Caco-2 (cell line): ENCODE measurements around the gene C21orf58. TPM values are rescaled to one million over a fixed set of nuclear protein-coding genes. Genes with fewer than 3 reads are reported as not detected.

Experiments
- BruUV-seq: library from RNA; stranded (reverse); fragments of 400-500 nt; replicated peaks from 2 replicates; lab custom pipeline; 2021; lab: Mats Ljungman, UMichigan
- CTCF ChIA-PET: fragments of 300-600 bp; sonication (Branson Sonifier 250); formaldehyde crosslinking; loops from one replicate; lab custom pipeline; 2022; ENCODE audit warnings: antibody characterized with exemption; lab: Charles Lee
- POLR2A ChIA-PET: fragments of 300-600 bp; sonication (Branson Sonifier 250); formaldehyde crosslinking; loops from one replicate; lab custom pipeline; 2022; ENCODE audit warnings: antibody characterized with exemption; lab: Charles Lee
- DNase-seq, 2 experiments: peaks; one replicate each; pipeline versions ENCODE4 v3.0.0 to v3.0.0-alpha.2; 2020 to 2022
- H3K27me3 ChIP-seq: replicated peaks from 2 replicates; pipeline ENCODE4 v1.6.0; 2011; ENCODE audit warnings: low read length; ENCODE audit not compliant: control insufficient read depth, insufficient read depth
- H3K36me3 ChIP-seq: 2 replicates; pipeline ENCODE4 v1.5.1; 2011; ENCODE audit warnings: low read length; ENCODE audit not compliant: control insufficient read depth, insufficient read depth
- H3K4me1 ChIP-seq: fragments of 250-450 bp; sonication (Bioruptor Pico); 2 replicates; pipeline ENCODE4 v1.5.1; 2020; ENCODE audit warnings: mild to moderate bottlenecking
- H3K4me3 ChIP-seq: 2 replicates; pipeline ENCODE4 v1.5.1; 2011; ENCODE audit warnings: low read depth, mild to moderate bottlenecking, control low read depth, low read length
- H3K9me3 ChIP-seq: fragments of 250-450 bp; sonication (Bioruptor Pico); 2 replicates; pipeline ENCODE4 v1.5.1; 2020; ENCODE audit warnings: mild to moderate bottlenecking, moderate library complexity
- H3K27ac Mint-ChIP-seq: one replicate; pipeline ENCODE4 v1.8.0; 2022; ENCODE audit warnings: mixed read lengths; ENCODE audit not compliant: unreplicated experiment
- H3K27me3 Mint-ChIP-seq: one replicate; pipeline ENCODE4 v1.8.0; 2022; ENCODE audit warnings: mixed read lengths; ENCODE audit not compliant: insufficient read depth, unreplicated experiment
- H3K36me3 Mint-ChIP-seq: one replicate; pipeline ENCODE4 v1.8.0; 2022; ENCODE audit warnings: mild to moderate bottlenecking, mixed read lengths; ENCODE audit not compliant: insufficient read depth, unreplicated experiment
- H3K4me1 Mint-ChIP-seq: one replicate; pipeline ENCODE4 v1.8.0; 2022; ENCODE audit warnings: low read depth, mixed read lengths; ENCODE audit not compliant: unreplicated experiment
- H3K4me3 Mint-ChIP-seq: one replicate; pipeline ENCODE4 v1.8.0; 2022; ENCODE audit warnings: mild to moderate bottlenecking, moderate library complexity, mixed read lengths; ENCODE audit not compliant: unreplicated experiment
- H3K9me3 Mint-ChIP-seq: one replicate; pipeline ENCODE4 v1.8.0; 2022; ENCODE audit warnings: mixed read lengths; ENCODE audit not compliant: unreplicated experiment
- intact Hi-C: fragments of 100-400 bp; cut with micrococcal nuclease; formaldehyde crosslinking; loops from one replicate; pipeline ENCODE4 v1.10.0; 2022; ENCODE audit not compliant: unreplicated experiment
- total RNA-seq: library from RNA; stranded (reverse); gene quantifications from 2 replicates; pipeline ENCODE4 v1.2.3, GENCODE V29; 2022
- TF ChIP-seq, protein P1 (sequence below), 2 experiments: fragments of 200-600 bp in 1 of 2; IDR thresholded peaks; 1 replicate in 1 of 2; 2 replicates in 1 of 2; pipeline versions ENCODE4 v1.5.1 to v1.8.0; 2011 to 2022; ENCODE audit warnings: antibody characterized with exemption in 1 of 2, control low read depth in 1 of 2, inconsistent platforms in 1 of 2, low read depth in 1 of 2, low read length in 1 of 2, mild to moderate bottlenecking in 1 of 2, moderate library complexity in 1 of 2; ENCODE audit not compliant: insufficient read depth in 1 of 2, severe bottlenecking in 1 of 2, unreplicated experiment in 1 of 2

The C21orf58 gene
- total RNA-seq, 1 experiment from 2014 or later: 17.7 TPM

DNA sequence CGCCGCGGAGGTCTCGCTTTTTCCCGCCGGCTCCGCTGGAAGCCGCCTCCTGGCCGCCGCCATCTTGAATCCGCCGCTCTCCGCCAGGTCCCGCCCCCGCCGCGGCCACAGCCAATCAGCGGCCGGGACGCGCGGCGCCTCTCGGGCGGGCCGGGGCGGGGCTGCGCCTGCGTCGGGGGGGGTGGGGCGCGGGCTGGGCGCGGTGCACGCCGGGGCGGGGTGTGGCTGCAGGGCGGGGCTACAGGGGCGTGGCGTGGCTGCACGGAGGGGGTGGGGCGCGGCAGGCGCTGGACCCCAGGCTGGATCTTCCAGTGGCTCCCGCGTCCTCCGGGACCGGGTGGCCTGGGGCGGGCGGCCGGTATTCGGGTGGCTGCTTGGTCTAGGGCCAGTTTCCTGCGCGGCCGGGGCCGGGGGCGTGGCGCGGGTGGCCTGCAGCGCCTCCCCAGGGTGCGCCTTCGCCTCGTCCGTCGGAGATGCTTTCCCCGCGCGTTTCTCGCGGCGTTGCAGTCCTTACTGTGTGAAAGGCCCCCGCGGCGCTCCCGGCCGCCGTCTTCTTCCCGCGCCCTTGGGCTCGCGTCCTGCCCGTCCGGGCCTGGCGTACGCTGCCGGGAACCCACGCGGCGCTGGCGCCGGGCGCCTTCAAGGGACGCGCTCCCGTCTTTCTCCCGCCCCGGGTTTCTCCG is 861 bp upstream of the C21orf58 start:
- Mint-ChIP-seq H3K27ac (peak overlapping the region; percentile 91), H3K4me1 (peaks cover 15% of the 10 kb centered on the region), H3K9me3 (no peaks in the 10 kb centered on the region), H3K36me3 (peaks cover 59% of the 10 kb centered on the region), H3K4me3 (peak overlapping the region; percentile 77), H3K27me3 (no peaks in the 10 kb centered on the region)
- H3K4me3 ChIP-seq: peak overlapping the region; percentile 81
- intact Hi-C loops: loop anchor here (2.0 to 5.0 kb wide), 2 partner anchors 38 to 97 kb away; partner anchors contain the start of genes LSS and YBEY
- no peaks in the 10 kb centered on the region for H3K27me3 ChIP-seq
- H3K36me3 ChIP-seq: no peaks in the 10 kb centered on the region
- TF ChIP-seq, protein P1, sequence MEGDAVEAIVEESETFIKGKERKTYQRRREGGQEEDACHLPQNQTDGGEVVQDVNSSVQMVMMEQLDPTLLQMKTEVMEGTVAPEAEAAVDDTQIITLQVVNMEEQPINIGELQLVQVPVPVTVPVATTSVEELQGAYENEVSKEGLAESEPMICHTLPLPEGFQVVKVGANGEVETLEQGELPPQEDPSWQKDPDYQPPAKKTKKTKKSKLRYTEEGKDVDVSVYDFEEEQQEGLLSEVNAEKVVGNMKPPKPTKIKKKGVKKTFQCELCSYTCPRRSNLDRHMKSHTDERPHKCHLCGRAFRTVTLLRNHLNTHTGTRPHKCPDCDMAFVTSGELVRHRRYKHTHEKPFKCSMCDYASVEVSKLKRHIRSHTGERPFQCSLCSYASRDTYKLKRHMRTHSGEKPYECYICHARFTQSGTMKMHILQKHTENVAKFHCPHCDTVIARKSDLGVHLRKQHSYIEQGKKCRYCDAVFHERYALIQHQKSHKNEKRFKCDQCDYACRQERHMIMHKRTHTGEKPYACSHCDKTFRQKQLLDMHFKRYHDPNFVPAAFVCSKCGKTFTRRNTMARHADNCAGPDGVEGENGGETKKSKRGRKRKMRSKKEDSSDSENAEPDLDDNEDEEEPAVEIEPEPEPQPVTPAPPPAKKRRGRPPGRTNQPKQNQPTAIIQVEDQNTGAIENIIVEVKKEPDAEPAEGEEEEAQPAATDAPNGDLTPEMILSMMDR (IDR thresholded peaks at IDR 0.05; ENCODE audit: insufficient read depth in 1 of 2, low read depth in 1 of 2, low read length in 1 of 2, severe bottlenecking in 1 of 2, unreplicated experiment in 1 of 2): no peak
- peaks cover 11% of the 10 kb centered on the region for H3K4me1 ChIP-seq
- BruUV-seq: no TSS peak
- ChIA-PET POLR2A (interaction anchor here (0.6 kb wide), 1 partner anchor 38 kb away, joined by 3 read pairs; the partner anchor contains the start of gene YBEY), CTCF (interaction anchor here (0.6 to 1.3 kb wide), 6 partner anchors 18 to 351 kb away, joined by 3 to 10 read pairs (median 4); partner anchors contain the start of genes MCM3AP and YBEY)
- DNase-seq: peak; percentile 88 to 91
- H3K9me3 ChIP-seq: no peaks in the 10 kb centered on the region

GRCh38 chr21:46323227-46323709 is 402 bp downstream of the C21orf58 start:
- Histone ChIP-seq H3K27me3 (no peaks in the 10 kb centered on the region), H3K4me3 (peak overlapping the region; percentile 81), H3K36me3 (no peaks in the 10 kb centered on the region), H3K4me1 (peaks cover 11% of the 10 kb centered on the region), H3K9me3 (no peaks in the 10 kb centered on the region)
- Mint-ChIP-seq H3K9me3 (no peaks in the 10 kb centered on the region), H3K27me3 (no peaks in the 10 kb centered on the region), H3K4me3 (peak overlapping the region; percentile 77), H3K4me1 (peaks cover 15% of the 10 kb centered on the region), H3K27ac (peak overlapping the region; percentile 91), H3K36me3 (peaks cover 48% of the 10 kb centered on the region)
- intact Hi-C loops: loop anchor here (5.0 kb wide), 1 partner anchor 96 kb away; the partner anchor contains the start of gene LSS
- TSS peak; percentile 46 for BruUV-seq
- DNase-seq: no peak
- TF ChIP-seq, protein P1 (IDR thresholded peaks at IDR 0.05; ENCODE audit: insufficient read depth in 1 of 2, low read depth in 1 of 2, low read length in 1 of 2, severe bottlenecking in 1 of 2, unreplicated experiment in 1 of 2): no peak
- CTCF ChIA-PET: no interaction called here
- POLR2A ChIA-PET: interaction anchor here (0.6 to 0.8 kb wide), 2 partner anchors 94 to 180 kb away, joined by 3 read pairs; no protein-coding TSS in a partner anchor

- ChIA-PET CTCF (no interaction called here), POLR2A (interaction anchor here (0.6 to 0.8 kb wide), 3 partner anchors 93 to 433 kb away, joined by 3 read pairs; no protein-coding TSS in a partner anchor)
- H3K36me3 Mint-ChIP-seq: peaks cover 41% of the 10 kb centered on the region
- Histone ChIP-seq H3K4me3 (peak overlapping the region; percentile 81), H3K4me1 (peaks cover 11% of the 10 kb centered on the region), H3K27me3 (no peaks in the 10 kb centered on the region), H3K36me3 (no peaks in the 10 kb centered on the region), H3K9me3 (no peaks in the 10 kb centered on the region)
- intact Hi-C loops: loop anchor here (5.0 kb wide), 1 partner anchor 95 kb away; the partner anchor contains the start of gene LSS
- H3K27me3 Mint-ChIP-seq: no peaks in the 10 kb centered on the region
- DNase-seq: peak in 1 of 2 experiments; percentile 27
- H3K9me3 Mint-ChIP-seq: no peaks in the 10 kb centered on the region
- H3K4me3 Mint-ChIP-seq: peak overlapping the region; percentile 77
- TF ChIP-seq, protein P1 (IDR thresholded peaks at IDR 0.05; ENCODE audit: insufficient read depth in 1 of 2, low read depth in 1 of 2, low read length in 1 of 2, severe bottlenecking in 1 of 2, unreplicated experiment in 1 of 2): no peak
- BruUV-seq: no TSS peak
- H3K4me1 Mint-ChIP-seq: peaks cover 15% of the 10 kb centered on the region
- H3K27ac Mint-ChIP-seq: peak overlapping the region; percentile 91
These were observed 1.1 kb downstream of the C21orf58 start for GRCh38 chr21:46322351-46323226.
